HepG2 (cell line): Measurements from ENCODE around the gene SPINK8. TPM values are rescaled to one million over a fixed set of nuclear protein-coding genes. Genes with fewer than 3 reads are reported as not detected.

Experiments used
- ATAC-seq: fragments of 200-7000 bp; cut with Tn5 transposase; 3 replicates; pipeline ENCODE4 v1.9.1; 2020; ENCODE audit warnings: mild to moderate bottlenecking, moderate library complexity
- BruUV-seq: library from RNA; stranded (reverse); fragments of 400-500 nt; replicated peaks from 2 replicates; lab custom pipeline; 2021; lab: Mats Ljungman, UMichigan
- CTCF ChIA-PET: fragments of 300-600 bp; formaldehyde crosslinking; extraction: SDS; loops from one replicate; lab custom pipeline; 2021; ENCODE audit warnings: low total read pairs, inconsistent platforms, low intra/inter-chr PET ratio; lab: Yijun Ruan, JAX
- POLR2A ChIA-PET: fragments of 350-600 bp; sonication (Branson Sonifier 250); formaldehyde crosslinking; loops from one replicate; lab custom pipeline; 2020; ENCODE audit warnings: antibody characterized with exemption, inconsistent platforms; lab: Yijun Ruan, JAX
- DNase-seq: peaks from one replicate; pipeline ENCODE4 v3.0.0-alpha.2; 2015; ENCODE audit warnings: low spot score
- FAIRE-seq: peaks from 3 replicates; lab custom pipeline; 2011; peaks lifted over from hg19 to GRCh38; lab: Jason Lieb, UNC
- H2AFZ ChIP-seq: one replicate; pipeline ENCODE4 v1.6.1; 2011; ENCODE audit warnings: low read length, inconsistent platforms
- H3K27ac ChIP-seq: fragments of 300-600 bp; 3 replicates; pipeline ENCODE4 v1.8.0; 2011; ENCODE audit warnings: mixed run types, mild to moderate bottlenecking, mixed read lengths, low read length, inconsistent platforms; ENCODE audit not compliant: insufficient read depth; ENCODE audit errors: extremely low read length
- H3K27me3 ChIP-seq, 2 experiments: fragments of 200-600 bp in 1 of 2; 2 replicates in 1 of 2; 3 replicates in 1 of 2; pipeline versions ENCODE4 v1.6.0 to v1.8.0; 2011; ENCODE audit warnings: low read length in 2 of 2, mild to moderate bottlenecking in 2 of 2, moderate library complexity in 2 of 2, inconsistent platforms in 1 of 2; ENCODE audit not compliant: insufficient read depth in 2 of 2, control insufficient read depth in 1 of 2
- H3K36me3 ChIP-seq, 2 experiments: fragments of 200-600 bp in 1 of 2; replicated peaks in 1 of 2; 2 replicates in 1 of 2; 3 replicates in 1 of 2; pipeline versions ENCODE4 v1.5.1 to v1.8.0; 2011; ENCODE audit warnings: low read length in 2 of 2, inconsistent platforms in 1 of 2; ENCODE audit not compliant: insufficient read depth in 2 of 2, control insufficient read depth in 1 of 2
- H3K4me1 ChIP-seq: 2 replicates; pipeline ENCODE4 v1.5.1; 2012; ENCODE audit warnings: low read length, inconsistent platforms; ENCODE audit not compliant: insufficient read depth
- H3K4me2 ChIP-seq: 2 replicates; pipeline ENCODE4 v1.6.0; 2011; ENCODE audit warnings: low read depth, low read length, inconsistent platforms
- H3K4me3 ChIP-seq, 3 experiments: fragments of 200-600 bp in 1 of 3; sonication (generic), shearing (Covaris generic) in 1 of 3; replicated peaks in 1 of 3; 2 replicates each; pipeline ENCODE4 v1.5.1; 2011 to 2016; ENCODE audit warnings: low read length in 3 of 3, inconsistent platforms in 2 of 3, low read depth in 2 of 3, mild to moderate bottlenecking in 2 of 3, control low read depth in 1 of 3, mixed read lengths in 1 of 3; ENCODE audit not compliant: insufficient read depth in 1 of 3
- H3K79me2 ChIP-seq: one replicate; pipeline ENCODE4 v1.6.1; 2011; ENCODE audit warnings: low read length, inconsistent platforms; ENCODE audit not compliant: insufficient read depth
- H3K9ac ChIP-seq: 2 replicates; pipeline ENCODE4 v1.6.0; 2011; ENCODE audit warnings: mild to moderate bottlenecking, low read depth, low read length, inconsistent platforms; ENCODE audit not compliant: insufficient read depth
- H3K9me3 ChIP-seq: 2 replicates; pipeline ENCODE4 v1.5.1; 2012; ENCODE audit warnings: mild to moderate bottlenecking, low read length
- H4K20me1 ChIP-seq: 2 replicates; pipeline ENCODE4 v1.6.0; 2011; ENCODE audit warnings: inconsistent platforms, mild to moderate bottlenecking, low read length, moderate library complexity; ENCODE audit not compliant: insufficient read depth
- ATAD3A ChIP-seq: sonication (generic); formaldehyde crosslinking; IDR thresholded peaks from 2 replicates; pipeline ENCODE4 v1.4.0; 2020; ENCODE audit warnings: missing genetic modification reagents
- BRD4 ChIP-seq: sonication (generic); formaldehyde crosslinking; IDR thresholded peaks from 2 replicates; pipeline ENCODE4 v1.4.0; 2020; ENCODE audit warnings: missing genetic modification reagents
- NFE2L2 ChIP-seq: fragments of 150-350 bp; IDR thresholded peaks from 2 replicates; pipeline ENCODE4 v1.6.1; 2014; ENCODE audit warnings: low read length
- RFX1 ChIP-seq: fragments of 450-650 bp; IDR thresholded peaks from 2 replicates; pipeline ENCODE4 v1.6.1; 2017
- SIN3B ChIP-seq: fragments of 150-350 bp; IDR thresholded peaks from 2 replicates; pipeline ENCODE4 v1.6.1; 2014; ENCODE audit warnings: low read length
- YEATS4 ChIP-seq: sonication (generic); formaldehyde crosslinking; IDR thresholded peaks from 2 replicates; pipeline ENCODE4 v1.4.0; 2020; ENCODE audit warnings: missing genetic modification reagents, borderline replicate concordance
- ZNF674 ChIP-seq: sonication (generic); formaldehyde crosslinking; IDR thresholded peaks from 2 replicates; pipeline ENCODE4 v1.5.0; 2020; ENCODE audit warnings: low read depth, mild to moderate bottlenecking, missing genetic modification reagents
- WGBS: methylation state at CpG from one replicate; pipeline ENCODE4 v1.1.6; 2017; ENCODE audit warnings: low lambda C conversion rate; 5-methylcytosine and 5-hydroxymethylcytosine counted together
- in situ Hi-C: cut with HindIII; loops from 2 replicates; pipeline ENCODE4 v1.10.0; 2017; ENCODE audit warnings: low pct_unique_long_range_greater_than_20kb; ENCODE audit not compliant: extremely low pct_ligation_motif_present
- intact Hi-C: fragments of 100-400 bp; cut with micrococcal nuclease; formaldehyde crosslinking; loops from one replicate; pipeline ENCODE4 v1.10.0; 2022; ENCODE audit not compliant: unreplicated experiment
- polyA plus RNA-seq, 8 experiments: library from polyadenylated mRNA; depleted of rRNA in 3 of 8; stranded (reverse) in 7 of 8; unstranded in 1 of 8; fragments of >200 nt; fragmentation: Illumina TruSeq in 4 of 8; extraction: Trizol in 4 of 8; gene quantifications; 2 replicates each; pipeline versions ENCODE4 v1.2.1 to v1.2.3, GENCODE V29; 2011 to 2016; ENCODE audit warnings: low read depth in 4 of 8, missing spikeins in 1 of 8, mixed read lengths in 1 of 8; ENCODE audit not compliant: insufficient read depth in 1 of 8
- total RNA-seq, 5 experiments: library from RNA; depleted of rRNA; stranded (reverse); fragments of >200 nt; fragmentation: Illumina TruSeq; extraction: Trizol; gene quantifications; 2 replicates each; pipeline ENCODE4 v1.2.3, GENCODE V29; 2016; ENCODE audit warnings: low read depth in 1 of 5
- TF ChIP-seq, protein P1 (sequence below): sonication (generic); formaldehyde crosslinking; IDR thresholded peaks from 2 replicates; pipeline ENCODE4 v1.4.0; 2020; ENCODE audit warnings: missing genetic modification reagents
- TF ChIP-seq, protein P2 (sequence below): sonication (generic); formaldehyde crosslinking; IDR thresholded peaks from 2 replicates; pipeline ENCODE4 v1.4.0; 2020; ENCODE audit warnings: mild to moderate bottlenecking, missing genetic modification reagents
- TF ChIP-seq, protein P3 (sequence below): IDR thresholded peaks from 2 replicates; pipeline ENCODE4 v1.6.1; 2016; ENCODE audit warnings: missing genetic modification reagents, missing compliant biosample characterization
- TF ChIP-seq, protein P4 (sequence below): sonication (generic); formaldehyde crosslinking; IDR thresholded peaks from 2 replicates; pipeline ENCODE4 v1.4.0; 2020; ENCODE audit warnings: missing genetic modification reagents
- TF ChIP-seq, protein P5 (sequence below): sonication (generic); formaldehyde crosslinking; conservative IDR thresholded peaks from 2 replicates; pipeline ENCODE4 v1.4.0; 2020; ENCODE audit warnings: missing genetic modification reagents

The SPINK8 gene
- total and polyA plus RNA-seq, 2 of the 13 experiments (the other 11 are each of a cell fraction or from before 2014, with no cell fraction given), result not detected

DNA sequence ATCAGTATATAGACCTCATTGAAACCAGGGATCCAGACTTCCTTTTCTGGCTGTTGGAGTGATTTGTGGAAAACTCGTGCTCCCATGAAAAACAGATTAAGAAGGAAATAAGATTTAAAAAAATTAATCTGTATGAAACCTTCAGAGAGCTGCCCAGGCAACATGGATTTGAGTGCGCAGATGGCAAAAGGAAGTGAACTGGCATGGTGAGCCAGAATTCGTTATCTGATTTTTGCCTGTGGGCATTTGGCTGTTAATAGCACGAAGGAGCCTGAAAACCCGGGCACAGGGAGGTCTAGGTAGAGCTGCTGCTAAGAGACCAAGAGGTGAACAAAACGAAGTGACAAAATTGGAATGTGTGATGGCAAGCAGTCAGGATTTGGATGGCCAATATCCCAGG is 19.1 kb upstream of the SPINK8 start:
- WGBS, result 33% methylated on average over 6 of the region's 6 CpGs
- Histone ChIP-seq H3K9ac (no peak overlapping the region), H3K4me3 (no peak overlapping the region), H4K20me1 (no peaks in the 10 kb centered on the region), H2AFZ (no peak overlapping the region), H3K4me1 (peaks cover 21% of the 10 kb centered on the region), H3K27me3 (peaks cover 0 to 12% of the 10 kb centered on the region in 2 experiments; a peak in 1 of 5 replicates), H3K4me2 (no peak overlapping the region), H3K36me3 (no peaks in the 10 kb centered on the region), H3K27ac (no peak overlapping the region), H3K9me3 (no peaks in the 10 kb centered on the region)
- in situ Hi-C loops (no loop called here), intact Hi-C loops (no loop called here)
- FAIRE-seq, result no peak
- CTCF ChIA-PET, result no interaction called here
- BruUV-seq, result no TSS peak
- TF ChIP-seq NFE2L2, result no peak
- TF ChIP-seq SIN3B, result no peak
- TF ChIP-seq, protein P1, sequence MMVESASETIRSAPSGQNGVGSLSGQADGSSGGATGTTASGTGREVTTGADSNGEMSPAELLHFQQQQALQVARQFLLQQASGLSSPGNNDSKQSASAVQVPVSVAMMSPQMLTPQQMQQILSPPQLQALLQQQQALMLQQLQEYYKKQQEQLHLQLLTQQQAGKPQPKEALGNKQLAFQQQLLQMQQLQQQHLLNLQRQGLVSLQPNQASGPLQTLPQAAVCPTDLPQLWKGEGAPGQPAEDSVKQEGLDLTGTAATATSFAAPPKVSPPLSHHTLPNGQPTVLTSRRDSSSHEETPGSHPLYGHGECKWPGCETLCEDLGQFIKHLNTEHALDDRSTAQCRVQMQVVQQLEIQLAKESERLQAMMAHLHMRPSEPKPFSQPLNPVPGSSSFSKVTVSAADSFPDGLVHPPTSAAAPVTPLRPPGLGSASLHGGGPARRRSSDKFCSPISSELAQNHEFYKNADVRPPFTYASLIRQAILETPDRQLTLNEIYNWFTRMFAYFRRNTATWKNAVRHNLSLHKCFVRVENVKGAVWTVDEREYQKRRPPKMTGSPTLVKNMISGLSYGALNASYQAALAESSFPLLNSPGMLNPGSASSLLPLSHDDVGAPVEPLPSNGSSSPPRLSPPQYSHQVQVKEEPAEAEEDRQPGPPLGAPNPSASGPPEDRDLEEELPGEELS (CRISPR knock-in tag), result no peak
- TF ChIP-seq ATAD3A, result no peak
- TF ChIP-seq, protein P2, sequence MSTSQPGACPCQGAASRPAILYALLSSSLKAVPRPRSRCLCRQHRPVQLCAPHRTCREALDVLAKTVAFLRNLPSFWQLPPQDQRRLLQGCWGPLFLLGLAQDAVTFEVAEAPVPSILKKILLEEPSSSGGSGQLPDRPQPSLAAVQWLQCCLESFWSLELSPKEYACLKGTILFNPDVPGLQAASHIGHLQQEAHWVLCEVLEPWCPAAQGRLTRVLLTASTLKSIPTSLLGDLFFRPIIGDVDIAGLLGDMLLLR (CRISPR knock-in tag), result no peak
- no peak for TF ChIP-seq YEATS4 (CRISPR knock-in tag)
- no peak for TF ChIP-seq BRD4
- TF ChIP-seq RFX1, result no peak
- TF ChIP-seq, protein P3, sequence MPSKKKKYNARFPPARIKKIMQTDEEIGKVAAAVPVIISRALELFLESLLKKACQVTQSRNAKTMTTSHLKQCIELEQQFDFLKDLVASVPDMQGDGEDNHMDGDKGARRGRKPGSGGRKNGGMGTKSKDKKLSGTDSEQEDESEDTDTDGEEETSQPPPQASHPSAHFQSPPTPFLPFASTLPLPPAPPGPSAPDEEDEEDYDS, result no peak
- no peak for TF ChIP-seq ZNF674 (CRISPR knock-in tag)
- TF ChIP-seq, protein P4, sequence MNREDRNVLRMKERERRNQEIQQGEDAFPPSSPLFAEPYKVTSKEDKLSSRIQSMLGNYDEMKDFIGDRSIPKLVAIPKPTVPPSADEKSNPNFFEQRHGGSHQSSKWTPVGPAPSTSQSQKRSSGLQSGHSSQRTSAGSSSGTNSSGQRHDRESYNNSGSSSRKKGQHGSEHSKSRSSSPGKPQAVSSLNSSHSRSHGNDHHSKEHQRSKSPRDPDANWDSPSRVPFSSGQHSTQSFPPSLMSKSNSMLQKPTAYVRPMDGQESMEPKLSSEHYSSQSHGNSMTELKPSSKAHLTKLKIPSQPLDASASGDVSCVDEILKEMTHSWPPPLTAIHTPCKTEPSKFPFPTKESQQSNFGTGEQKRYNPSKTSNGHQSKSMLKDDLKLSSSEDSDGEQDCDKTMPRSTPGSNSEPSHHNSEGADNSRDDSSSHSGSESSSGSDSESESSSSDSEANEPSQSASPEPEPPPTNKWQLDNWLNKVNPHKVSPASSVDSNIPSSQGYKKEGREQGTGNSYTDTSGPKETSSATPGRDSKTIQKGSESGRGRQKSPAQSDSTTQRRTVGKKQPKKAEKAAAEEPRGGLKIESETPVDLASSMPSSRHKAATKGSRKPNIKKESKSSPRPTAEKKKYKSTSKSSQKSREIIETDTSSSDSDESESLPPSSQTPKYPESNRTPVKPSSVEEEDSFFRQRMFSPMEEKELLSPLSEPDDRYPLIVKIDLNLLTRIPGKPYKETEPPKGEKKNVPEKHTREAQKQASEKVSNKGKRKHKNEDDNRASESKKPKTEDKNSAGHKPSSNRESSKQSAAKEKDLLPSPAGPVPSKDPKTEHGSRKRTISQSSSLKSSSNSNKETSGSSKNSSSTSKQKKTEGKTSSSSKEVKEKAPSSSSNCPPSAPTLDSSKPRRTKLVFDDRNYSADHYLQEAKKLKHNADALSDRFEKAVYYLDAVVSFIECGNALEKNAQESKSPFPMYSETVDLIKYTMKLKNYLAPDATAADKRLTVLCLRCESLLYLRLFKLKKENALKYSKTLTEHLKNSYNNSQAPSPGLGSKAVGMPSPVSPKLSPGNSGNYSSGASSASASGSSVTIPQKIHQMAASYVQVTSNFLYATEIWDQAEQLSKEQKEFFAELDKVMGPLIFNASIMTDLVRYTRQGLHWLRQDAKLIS (CRISPR knock-in tag), result no peak
- TF ChIP-seq, protein P5, sequence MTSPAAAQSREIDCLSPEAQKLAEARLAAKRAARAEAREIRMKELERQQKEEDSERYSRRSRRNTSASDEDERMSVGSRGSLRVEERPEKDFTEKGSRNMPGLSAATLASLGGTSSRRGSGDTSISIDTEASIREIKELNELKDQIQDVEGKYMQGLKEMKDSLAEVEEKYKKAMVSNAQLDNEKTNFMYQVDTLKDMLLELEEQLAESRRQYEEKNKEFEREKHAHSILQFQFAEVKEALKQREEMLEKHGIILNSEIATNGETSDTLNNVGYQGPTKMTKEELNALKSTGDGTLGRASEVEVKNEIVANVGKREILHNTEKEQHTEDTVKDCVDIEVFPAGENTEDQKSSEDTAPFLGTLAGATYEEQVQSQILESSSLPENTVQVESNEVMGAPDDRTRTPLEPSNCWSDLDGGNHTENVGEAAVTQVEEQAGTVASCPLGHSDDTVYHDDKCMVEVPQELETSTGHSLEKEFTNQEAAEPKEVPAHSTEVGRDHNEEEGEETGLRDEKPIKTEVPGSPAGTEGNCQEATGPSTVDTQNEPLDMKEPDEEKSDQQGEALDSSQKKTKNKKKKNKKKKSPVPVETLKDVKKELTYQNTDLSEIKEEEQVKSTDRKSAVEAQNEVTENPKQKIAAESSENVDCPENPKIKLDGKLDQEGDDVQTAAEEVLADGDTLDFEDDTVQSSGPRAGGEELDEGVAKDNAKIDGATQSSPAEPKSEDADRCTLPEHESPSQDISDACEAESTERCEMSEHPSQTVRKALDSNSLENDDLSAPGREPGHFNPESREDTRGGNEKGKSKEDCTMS (CRISPR knock-in tag), result no peak
- TF ChIP-seq, all 625 proteins: peak for 0
- POLR2A ChIA-PET, result no interaction called here
- H3K79me2 ChIP-seq, result no peaks in the 10 kb centered on the region
- ATAC-seq (no peak), DNase-seq (no peak)
